Pons (tissue), 1 donor: ENCODE measurements around the gene FAM161A.

Source experiments
- DNase-seq: peaks from one replicate; pipeline ENCODE4 v3.0.0-alpha.2; 2016; ENCODE audit warnings: low spot score

FAM161A gene

GRCh38 chr2:61786876-61787275, 67.0 kb downstream of the FAM161A start:
- DNase-seq, result no peak

- no peak for DNase-seq
Measured at GRCh38 chr2:61785583-61785982, 68.3 kb downstream of the FAM161A start.

- DNase-seq, result no peak
Measured at GRCh38 chr2:61784643-61785042, 69.2 kb downstream of the FAM161A start.

DNA sequence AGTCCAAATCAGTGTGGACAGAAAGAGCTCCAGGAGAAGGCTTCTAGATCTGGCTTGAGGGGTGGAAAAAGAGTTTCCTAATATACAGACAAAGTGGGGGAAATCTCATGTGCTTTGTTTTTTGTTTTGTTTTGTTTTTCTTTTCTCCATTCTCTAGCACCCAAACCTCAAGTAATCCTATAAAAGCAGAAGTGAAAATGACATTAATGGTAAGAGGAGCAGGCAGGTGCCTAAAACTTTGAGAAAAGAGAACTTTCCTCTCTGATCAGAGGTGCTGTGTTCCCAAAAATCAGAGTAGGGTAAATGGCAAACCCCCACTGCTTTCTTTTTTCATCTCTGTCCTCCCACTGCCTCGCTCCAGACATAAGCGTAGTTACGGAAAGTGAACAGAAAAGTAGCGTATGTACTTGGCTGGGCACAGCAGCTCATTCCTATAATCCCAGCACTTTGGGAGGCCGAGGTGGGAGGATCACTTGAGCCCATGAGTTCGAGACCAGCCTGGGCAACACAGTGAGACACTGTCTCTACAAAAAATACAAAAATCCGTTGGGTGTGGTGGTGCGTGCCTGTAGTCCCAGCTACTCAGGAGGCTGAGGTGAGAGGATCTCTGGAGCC, 77.8 kb downstream of the FAM161A start:
- no peak for DNase-seq
